GM23248 (cell line): ENCODE data around the gene AVL9.

Experiments used
- EZH2 ChIP-seq: fragments of 200-600 bp; sonication (generic); IDR thresholded peaks from 2 replicates; pipeline ENCODE4 v1.6.1; 2018; ENCODE audit warnings: antibody characterized with exemption, mild to moderate bottlenecking; ENCODE audit not compliant: insufficient read depth, poor library complexity, severe bottlenecking
- EZH2phosphoT487 ChIP-seq: fragments of 200-600 bp; sonication (generic); IDR thresholded peaks from 2 replicates; pipeline ENCODE4 v1.6.1; 2018; ENCODE audit warnings: antibody characterized with exemption, moderate library complexity, mild to moderate bottlenecking, low read depth; ENCODE audit not compliant: insufficient read depth

GRCh38 chr7:32447218-32447617 is 48.1 kb upstream of the AVL9 start:
- TF ChIP-seq EZH2phosphoT487: no peak
- TF ChIP-seq EZH2: no peak
